H1 (cell line): ENCODE data around the gene CACNB4. TPM values are rescaled to one million over a fixed set of nuclear protein-coding genes. Genes with fewer than 3 reads are reported as not detected.

ENCODE experiments used
- BCL11A ChIP-seq, 2 experiments: IDR thresholded peaks; one replicate each; pipeline ENCODE4 v1.6.1; 2011; ENCODE audit warnings: low read depth in 2 of 2, low read length in 2 of 2, mild to moderate bottlenecking in 2 of 2
- EGR1 ChIP-seq: IDR thresholded peaks from 2 replicates; pipeline ENCODE4 v1.6.1; 2011; ENCODE audit warnings: low read depth, low read length, borderline replicate concordance
- EZH2 ChIP-seq: fragments of 200-600 bp; sonication (generic); IDR thresholded peaks from 2 replicates; pipeline ENCODE4 v1.7.1; 2012; ENCODE audit warnings: low read depth, mild to moderate bottlenecking, moderate library complexity, low read length, inconsistent platforms; ENCODE audit not compliant: severe bottlenecking
- HDAC2 ChIP-seq, 2 experiments: fragments of 300-600 bp in 1 of 2; sonication (generic) in 1 of 2; IDR thresholded peaks; 2 replicates each; pipeline ENCODE4 v1.6.1; 2011 to 2012; ENCODE audit warnings: low read depth in 2 of 2, low read length in 2 of 2, mild to moderate bottlenecking in 2 of 2, moderate library complexity in 2 of 2, borderline replicate concordance in 1 of 2, inconsistent platforms in 1 of 2
- RNF2 ChIP-seq: fragments of 200-900, 300-1000 bp; sonication (generic); IDR thresholded peaks from 2 replicates; pipeline ENCODE4 v1.7.1; 2016; ENCODE audit warnings: borderline replicate concordance, low read depth, mild to moderate bottlenecking, antibody characterized with exemption, low read length; ENCODE audit not compliant: poor library complexity, severe bottlenecking; ENCODE audit errors: missing control alignments
- SP2 ChIP-seq: IDR thresholded peaks from 2 replicates; pipeline ENCODE4 v1.6.1; 2012; ENCODE audit warnings: mild to moderate bottlenecking, low read length, inconsistent platforms
- SP4 ChIP-seq: IDR thresholded peaks from 2 replicates; pipeline ENCODE4 v1.6.1; 2012; ENCODE audit warnings: low read length, inconsistent platforms
- TAF7 ChIP-seq: optimal IDR thresholded peaks from 2 replicates; pipeline ENCODE3; 2011; ENCODE audit warnings: low read depth, mild to moderate bottlenecking, inconsistent platforms, low read length, moderate library complexity, borderline replicate concordance
- TCF12 ChIP-seq: IDR thresholded peaks from 2 replicates; pipeline ENCODE4 v1.6.1; 2011; ENCODE audit warnings: low read depth, mild to moderate bottlenecking, low read length
- ZNF274 ChIP-seq: IDR thresholded peaks from 2 replicates; pipeline ENCODE4 v1.7.0; 2012; ENCODE audit warnings: low read length, borderline replicate concordance; ENCODE audit errors: extremely low read depth
- polyA plus RNA-seq, 7 experiments: library from polyadenylated mRNA; depleted of rRNA in 3 of 7; stranded (reverse) in 5 of 7; unstranded in 2 of 7; fragments of >200 nt in 5 of 7; fragments of 200-250 nt in 2 of 7; gene quantifications; 1 replicate in 5 of 7; 2 replicates in 1 of 7; 4 replicates in 1 of 7; pipeline versions ENCODE4 v1.2.1 to v1.2.3, GENCODE V29; 2011 to 2013; ENCODE audit warnings: missing spikeins in 2 of 7, mixed read lengths in 2 of 7
- total RNA-seq: library from RNA; stranded (reverse); fragmentation: NEBNext Ultra II Directional; extraction: Animal tissue kit (Norgen Biotek cat#: 25700); gene quantifications from 2 replicates; pipeline ENCODE4 v1.2.1, GENCODE V29; 2021
- TF ChIP-seq, protein P1 (sequence below): fragments of 300-600 bp; sonication (generic); IDR thresholded peaks from 2 replicates; pipeline ENCODE4 v1.7.1; 2012; ENCODE audit warnings: low read length, moderate library complexity, mild to moderate bottlenecking, inconsistent platforms; ENCODE audit not compliant: insufficient replicate concordance

The CACNB4 gene
- total and polyA plus RNA-seq, 2 of the 8 experiments (the other 6 are each of a cell fraction or from before 2014, with no cell fraction given), result 2.0 to 4.0 TPM

DNA sequence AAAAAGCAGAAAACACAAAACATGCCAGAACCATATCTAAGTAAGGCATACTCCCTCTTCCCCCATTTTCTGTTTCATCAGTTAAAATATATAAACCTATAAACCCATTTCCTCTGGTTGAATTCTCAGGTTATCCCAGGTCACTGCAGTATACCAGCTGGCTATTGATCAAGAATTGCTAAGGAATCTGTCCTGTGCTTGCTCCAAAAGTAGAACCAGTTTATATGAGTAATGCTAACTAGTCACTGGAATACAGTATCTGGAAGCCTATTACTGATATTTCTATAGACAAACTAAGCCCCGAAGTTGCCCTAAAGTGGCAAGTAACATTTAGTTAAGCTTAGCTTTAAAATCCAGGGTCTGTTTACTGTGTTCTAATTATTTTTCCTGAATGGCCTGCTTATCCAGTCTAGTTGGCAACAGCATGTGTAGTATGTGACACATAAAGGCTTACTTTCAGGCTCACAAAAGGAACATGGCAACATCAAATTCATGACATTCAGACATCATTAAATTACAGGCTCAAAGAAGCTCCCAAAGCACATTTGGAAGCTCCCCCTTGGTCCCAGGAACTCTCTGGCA lies 167.7 kb downstream of the CACNB4 start (continued):
- TF ChIP-seq, protein P1, sequence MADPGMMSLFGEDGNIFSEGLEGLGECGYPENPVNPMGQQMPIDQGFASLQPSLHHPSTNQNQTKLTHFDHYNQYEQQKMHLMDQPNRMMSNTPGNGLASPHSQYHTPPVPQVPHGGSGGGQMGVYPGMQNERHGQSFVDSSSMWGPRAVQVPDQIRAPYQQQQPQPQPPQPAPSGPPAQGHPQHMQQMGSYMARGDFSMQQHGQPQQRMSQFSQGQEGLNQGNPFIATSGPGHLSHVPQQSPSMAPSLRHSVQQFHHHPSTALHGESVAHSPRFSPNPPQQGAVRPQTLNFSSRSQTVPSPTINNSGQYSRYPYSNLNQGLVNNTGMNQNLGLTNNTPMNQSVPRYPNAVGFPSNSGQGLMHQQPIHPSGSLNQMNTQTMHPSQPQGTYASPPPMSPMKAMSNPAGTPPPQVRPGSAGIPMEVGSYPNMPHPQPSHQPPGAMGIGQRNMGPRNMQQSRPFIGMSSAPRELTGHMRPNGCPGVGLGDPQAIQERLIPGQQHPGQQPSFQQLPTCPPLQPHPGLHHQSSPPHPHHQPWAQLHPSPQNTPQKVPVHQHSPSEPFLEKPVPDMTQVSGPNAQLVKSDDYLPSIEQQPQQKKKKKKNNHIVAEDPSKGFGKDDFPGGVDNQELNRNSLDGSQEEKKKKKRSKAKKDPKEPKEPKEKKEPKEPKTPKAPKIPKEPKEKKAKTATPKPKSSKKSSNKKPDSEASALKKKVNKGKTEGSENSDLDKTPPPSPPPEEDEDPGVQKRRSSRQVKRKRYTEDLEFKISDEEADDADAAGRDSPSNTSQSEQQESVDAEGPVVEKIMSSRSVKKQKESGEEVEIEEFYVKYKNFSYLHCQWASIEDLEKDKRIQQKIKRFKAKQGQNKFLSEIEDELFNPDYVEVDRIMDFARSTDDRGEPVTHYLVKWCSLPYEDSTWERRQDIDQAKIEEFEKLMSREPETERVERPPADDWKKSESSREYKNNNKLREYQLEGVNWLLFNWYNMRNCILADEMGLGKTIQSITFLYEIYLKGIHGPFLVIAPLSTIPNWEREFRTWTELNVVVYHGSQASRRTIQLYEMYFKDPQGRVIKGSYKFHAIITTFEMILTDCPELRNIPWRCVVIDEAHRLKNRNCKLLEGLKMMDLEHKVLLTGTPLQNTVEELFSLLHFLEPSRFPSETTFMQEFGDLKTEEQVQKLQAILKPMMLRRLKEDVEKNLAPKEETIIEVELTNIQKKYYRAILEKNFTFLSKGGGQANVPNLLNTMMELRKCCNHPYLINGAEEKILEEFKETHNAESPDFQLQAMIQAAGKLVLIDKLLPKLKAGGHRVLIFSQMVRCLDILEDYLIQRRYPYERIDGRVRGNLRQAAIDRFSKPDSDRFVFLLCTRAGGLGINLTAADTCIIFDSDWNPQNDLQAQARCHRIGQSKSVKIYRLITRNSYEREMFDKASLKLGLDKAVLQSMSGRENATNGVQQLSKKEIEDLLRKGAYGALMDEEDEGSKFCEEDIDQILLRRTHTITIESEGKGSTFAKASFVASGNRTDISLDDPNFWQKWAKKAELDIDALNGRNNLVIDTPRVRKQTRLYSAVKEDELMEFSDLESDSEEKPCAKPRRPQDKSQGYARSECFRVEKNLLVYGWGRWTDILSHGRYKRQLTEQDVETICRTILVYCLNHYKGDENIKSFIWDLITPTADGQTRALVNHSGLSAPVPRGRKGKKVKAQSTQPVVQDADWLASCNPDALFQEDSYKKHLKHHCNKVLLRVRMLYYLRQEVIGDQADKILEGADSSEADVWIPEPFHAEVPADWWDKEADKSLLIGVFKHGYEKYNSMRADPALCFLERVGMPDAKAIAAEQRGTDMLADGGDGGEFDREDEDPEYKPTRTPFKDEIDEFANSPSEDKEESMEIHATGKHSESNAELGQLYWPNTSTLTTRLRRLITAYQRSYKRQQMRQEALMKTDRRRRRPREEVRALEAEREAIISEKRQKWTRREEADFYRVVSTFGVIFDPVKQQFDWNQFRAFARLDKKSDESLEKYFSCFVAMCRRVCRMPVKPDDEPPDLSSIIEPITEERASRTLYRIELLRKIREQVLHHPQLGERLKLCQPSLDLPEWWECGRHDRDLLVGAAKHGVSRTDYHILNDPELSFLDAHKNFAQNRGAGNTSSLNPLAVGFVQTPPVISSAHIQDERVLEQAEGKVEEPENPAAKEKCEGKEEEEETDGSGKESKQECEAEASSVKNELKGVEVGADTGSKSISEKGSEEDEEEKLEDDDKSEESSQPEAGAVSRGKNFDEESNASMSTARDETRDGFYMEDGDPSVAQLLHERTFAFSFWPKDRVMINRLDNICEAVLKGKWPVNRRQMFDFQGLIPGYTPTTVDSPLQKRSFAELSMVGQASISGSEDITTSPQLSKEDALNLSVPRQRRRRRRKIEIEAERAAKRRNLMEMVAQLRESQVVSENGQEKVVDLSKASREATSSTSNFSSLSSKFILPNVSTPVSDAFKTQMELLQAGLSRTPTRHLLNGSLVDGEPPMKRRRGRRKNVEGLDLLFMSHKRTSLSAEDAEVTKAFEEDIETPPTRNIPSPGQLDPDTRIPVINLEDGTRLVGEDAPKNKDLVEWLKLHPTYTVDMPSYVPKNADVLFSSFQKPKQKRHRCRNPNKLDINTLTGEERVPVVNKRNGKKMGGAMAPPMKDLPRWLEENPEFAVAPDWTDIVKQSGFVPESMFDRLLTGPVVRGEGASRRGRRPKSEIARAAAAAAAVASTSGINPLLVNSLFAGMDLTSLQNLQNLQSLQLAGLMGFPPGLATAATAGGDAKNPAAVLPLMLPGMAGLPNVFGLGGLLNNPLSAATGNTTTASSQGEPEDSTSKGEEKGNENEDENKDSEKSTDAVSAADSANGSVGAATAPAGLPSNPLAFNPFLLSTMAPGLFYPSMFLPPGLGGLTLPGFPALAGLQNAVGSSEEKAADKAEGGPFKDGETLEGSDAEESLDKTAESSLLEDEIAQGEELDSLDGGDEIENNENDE, result no peak
- TF ChIP-seq SP4 (no peak), EZH2 (no peak), SP2 (no peak), ZNF274 (no peak), HDAC2 (IDR thresholded peaks at IDR 0.05; ENCODE audit: borderline replicate concordance in 1 of 2, low read depth in 2 of 2, low read length in 2 of 2) (no peak), TAF7 (no peak), TCF12 (no peak), EGR1 (no peak), BCL11A (IDR thresholded peaks at IDR 0.05; ENCODE audit: low read depth in 2 of 2, low read length in 2 of 2) (no peak), RNF2 (no peak)
